Calu3 (cell line): Measurements from ENCODE around the gene HOXC10. TPM values are rescaled to one million over a fixed set of nuclear protein-coding genes. Genes with fewer than 3 reads are reported as not detected.

ENCODE experiments used
- BruUV-seq: library from RNA; stranded (reverse); fragments of 400-500 nt; replicated peaks from 2 replicates; lab custom pipeline; 2021; lab: Mats Ljungman, UMichigan
- CTCF ChIA-PET: fragments of 300-600 bp; sonication (Branson Sonifier 250); formaldehyde crosslinking; loops from one replicate; lab custom pipeline; 2022; ENCODE audit warnings: antibody characterized with exemption; lab: Charles Lee
- DNase-seq: peaks from one replicate; pipeline ENCODE4 v3.0.0; 2022
- H3K27ac Mint-ChIP-seq: one replicate; pipeline ENCODE4 v1.8.0; 2022; ENCODE audit warnings: mixed read lengths; ENCODE audit not compliant: unreplicated experiment
- H3K27me3 Mint-ChIP-seq: one replicate; pipeline ENCODE4 v1.8.0; 2022; ENCODE audit warnings: mixed read lengths; ENCODE audit not compliant: unreplicated experiment
- H3K36me3 Mint-ChIP-seq: one replicate; pipeline ENCODE4 v1.8.0; 2022; ENCODE audit warnings: mild to moderate bottlenecking, moderate library complexity, mixed read lengths; ENCODE audit not compliant: insufficient read depth, unreplicated experiment
- H3K4me1 Mint-ChIP-seq: one replicate; pipeline ENCODE4 v1.8.0; 2022; ENCODE audit warnings: mild to moderate bottlenecking, low read depth, mixed read lengths; ENCODE audit not compliant: unreplicated experiment
- H3K4me3 Mint-ChIP-seq: one replicate; pipeline ENCODE4 v1.8.0; 2022; ENCODE audit warnings: mild to moderate bottlenecking, low read depth, moderate library complexity, mixed read lengths; ENCODE audit not compliant: unreplicated experiment
- H3K9me3 Mint-ChIP-seq: one replicate; pipeline ENCODE4 v1.8.0; 2022; ENCODE audit warnings: low read depth, mixed read lengths; ENCODE audit not compliant: unreplicated experiment
- CTCF ChIP-seq: fragments of 200-600 bp; IDR thresholded peaks from one replicate; pipeline ENCODE4 v1.8.0; 2022; ENCODE audit warnings: antibody characterized with exemption; ENCODE audit not compliant: unreplicated experiment
- intact Hi-C: fragments of 100-400 bp; cut with micrococcal nuclease; formaldehyde crosslinking; loops from one replicate; pipeline ENCODE4 v1.10.0; 2022; ENCODE audit not compliant: unreplicated experiment
- total RNA-seq: library from RNA; stranded (reverse); gene quantifications from 2 replicates; pipeline ENCODE4 v1.2.3, GENCODE V29; 2022

Gene HOXC10
- total RNA-seq, 1 experiment from 2014 or later, result 0.71 TPM

GRCh38 chr12:53969588-53970259 is 15.2 kb upstream of the HOXC10 start:
- no peak for DNase-seq
- Mint-ChIP-seq H3K4me1 (peaks cover 8% of the 10 kb centered on the region), H3K27me3 (peaks cover 100% of the 10 kb centered on the region), H3K27ac (no peak overlapping the region), H3K4me3 (no peak overlapping the region), H3K9me3 (no peaks in the 10 kb centered on the region), H3K36me3 (peaks cover 6% of the 10 kb centered on the region)
- no TSS peak for BruUV-seq
- CTCF ChIA-PET, result no interaction called here
- no peak for TF ChIP-seq CTCF
- intact Hi-C loops, result no loop called here

- Mint-ChIP-seq H3K9me3 (no peaks in the 10 kb centered on the region), H3K36me3 (peaks cover 8% of the 10 kb centered on the region), H3K27ac (no peak overlapping the region), H3K27me3 (peaks cover 100% of the 10 kb centered on the region), H3K4me1 (peaks cover 4% of the 10 kb centered on the region), H3K4me3 (no peak overlapping the region)
- no TSS peak for BruUV-seq
- no peak for TF ChIP-seq CTCF
- no peak for DNase-seq
- CTCF ChIA-PET, result no interaction called here
- intact Hi-C loops, result no loop called here
Observed at GRCh38 chr12:53970451-53970850, 14.5 kb upstream of the HOXC10 start.

- BruUV-seq, result no TSS peak
- H3K9me3 Mint-ChIP-seq, result no peaks in the 10 kb centered on the region
- DNase-seq, result no peak
- intact Hi-C loops, result no loop called here
- H3K27me3 Mint-ChIP-seq, result peaks cover 100% of the 10 kb centered on the region
- H3K27ac Mint-ChIP-seq, result no peak overlapping the region
- TF ChIP-seq CTCF, result no peak
- H3K4me1 Mint-ChIP-seq, result no peaks in the 10 kb centered on the region
- H3K36me3 Mint-ChIP-seq, result peaks cover 8% of the 10 kb centered on the region
- H3K4me3 Mint-ChIP-seq, result no peak overlapping the region
- CTCF ChIA-PET, result no interaction called here
Observed at GRCh38 chr12:53971129-53971528, 13.8 kb upstream of the HOXC10 start.

DNA sequence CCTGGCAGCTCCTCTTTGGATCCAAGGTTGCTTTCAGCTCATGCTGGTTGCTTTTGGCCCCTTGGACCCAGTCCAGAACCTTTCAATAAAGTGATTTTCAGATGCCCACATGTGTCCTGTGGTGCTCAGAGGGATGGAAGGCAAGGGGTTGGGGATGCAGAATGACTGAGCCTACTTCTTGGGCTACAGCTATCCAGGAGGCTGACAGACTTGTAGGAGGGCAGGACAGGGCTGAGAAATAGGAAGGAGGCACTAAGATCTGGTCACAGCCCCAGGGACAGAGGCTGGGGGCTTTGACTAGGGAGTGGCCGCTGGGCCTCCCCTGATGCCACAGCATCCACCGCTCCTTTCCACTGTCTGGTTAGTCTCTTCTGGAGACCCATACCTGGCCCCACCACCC is 13.3 kb upstream of the HOXC10 start:
- Mint-ChIP-seq H3K4me3 (no peak overlapping the region), H3K27ac (no peak overlapping the region), H3K27me3 (peaks cover 98% of the 10 kb centered on the region), H3K4me1 (no peaks in the 10 kb centered on the region), H3K9me3 (no peaks in the 10 kb centered on the region), H3K36me3 (peaks cover 8% of the 10 kb centered on the region)
- BruUV-seq, result no TSS peak
- DNase-seq, result no peak
- CTCF ChIA-PET, result no interaction called here
- intact Hi-C loops, result no loop called here
- TF ChIP-seq CTCF, result no peak
